HepG2 (cell line): ENCODE data around the gene CNTRL. TPM values are rescaled to one million over a fixed set of nuclear protein-coding genes. Genes with fewer than 3 reads are reported as not detected.

Experiments
- CC2D1A ChIP-seq: sonication (generic); formaldehyde crosslinking; IDR thresholded peaks from 2 replicates; pipeline ENCODE4 v1.8.1; 2023; ENCODE audit warnings: mild to moderate bottlenecking, missing genetic modification reagents
- CREB1 ChIP-seq, 2 experiments: fragments of 450-650 bp in 1 of 2; IDR thresholded peaks; 2 replicates each; pipeline ENCODE4 v1.6.1; 2016 to 2017; ENCODE audit warnings: control low read depth in 1 of 2, mild to moderate bottlenecking in 1 of 2, missing compliant biosample characterization in 1 of 2, missing genetic modification characterization in 1 of 2
- ELF4 ChIP-seq: sonication (generic); formaldehyde crosslinking; IDR thresholded peaks from 2 replicates; pipeline ENCODE4 v1.5.0; 2020; ENCODE audit warnings: missing genetic modification reagents, mild to moderate bottlenecking, moderate library complexity, borderline replicate concordance
- MBNL3 ChIP-seq: fragments of 250-450 bp; sonication (Bioruptor Pico); conservative IDR thresholded peaks from 2 replicates; pipeline ENCODE4 v1.8.0; 2022; ENCODE audit warnings: mild to moderate bottlenecking, inconsistent platforms
- NR2F1 ChIP-seq, 2 experiments: fragments of 450-650 bp in 1 of 2; formaldehyde crosslinking in 1 of 2; IDR thresholded peaks; 2 replicates each; pipeline versions ENCODE4 v1.5.0 to v1.6.1; 2016 to 2020; ENCODE audit warnings: mild to moderate bottlenecking in 1 of 2, missing compliant biosample characterization in 1 of 2, missing genetic modification reagents in 1 of 2, moderate library complexity in 1 of 2
- RXRB ChIP-seq: IDR thresholded peaks from 2 replicates; pipeline ENCODE4 v1.6.1; 2016; ENCODE audit warnings: borderline replicate concordance, missing genetic modification reagents, missing compliant biosample characterization
- SIN3A ChIP-seq: IDR thresholded peaks from 2 replicates; pipeline ENCODE4 v1.6.1; 2011; ENCODE audit warnings: low read depth, mild to moderate bottlenecking, control low read depth, low read length, borderline replicate concordance
- TARDBP ChIP-seq: sonication (generic); formaldehyde crosslinking; IDR thresholded peaks from 2 replicates; pipeline ENCODE4 v1.8.0; 2022; ENCODE audit warnings: mild to moderate bottlenecking, missing genetic modification reagents
- ZNF121 ChIP-seq: sonication (generic); formaldehyde crosslinking; IDR thresholded peaks from 2 replicates; pipeline ENCODE4 v1.5.0; 2020; ENCODE audit warnings: mild to moderate bottlenecking, missing genetic modification reagents
- ZNF629 ChIP-seq: sonication (generic); formaldehyde crosslinking; conservative IDR thresholded peaks from 2 replicates; pipeline ENCODE4 v1.5.0; 2020; ENCODE audit warnings: missing genetic modification reagents
- polyA plus RNA-seq, 8 experiments: library from polyadenylated mRNA; depleted of rRNA in 3 of 8; stranded (reverse) in 7 of 8; unstranded in 1 of 8; fragments of >200 nt; fragmentation: Illumina TruSeq in 4 of 8; extraction: Trizol in 4 of 8; gene quantifications; 2 replicates each; pipeline versions ENCODE4 v1.2.1 to v1.2.3, GENCODE V29; 2011 to 2016; ENCODE audit warnings: low read depth in 4 of 8, missing spikeins in 1 of 8, mixed read lengths in 1 of 8; ENCODE audit not compliant: insufficient read depth in 1 of 8
- total RNA-seq, 5 experiments: library from RNA; depleted of rRNA; stranded (reverse); fragments of >200 nt; fragmentation: Illumina TruSeq; extraction: Trizol; gene quantifications; 2 replicates each; pipeline ENCODE4 v1.2.3, GENCODE V29; 2016; ENCODE audit warnings: low read depth in 1 of 5
- TF ChIP-seq, protein P1 (sequence below): sonication (generic); formaldehyde crosslinking; IDR thresholded peaks from 2 replicates; pipeline ENCODE4 v1.4.0; 2020; ENCODE audit warnings: low read depth, missing genetic modification reagents
- TF ChIP-seq, protein P2 (sequence below): sonication (generic); formaldehyde crosslinking; IDR thresholded peaks from 2 replicates; pipeline ENCODE4 v1.4.0; 2020; ENCODE audit warnings: missing genetic modification reagents, borderline replicate concordance
- TF ChIP-seq, protein P3 (sequence below): sonication (generic); formaldehyde crosslinking; IDR thresholded peaks from 2 replicates; pipeline ENCODE4 v1.4.0; 2020; ENCODE audit warnings: missing genetic modification reagents, mild to moderate bottlenecking, borderline replicate concordance
- TF ChIP-seq, protein P4 (sequence below): sonication (generic); formaldehyde crosslinking; IDR thresholded peaks from 2 replicates; pipeline ENCODE4 v1.4.0; 2020; ENCODE audit warnings: mild to moderate bottlenecking, missing genetic modification reagents
- TF ChIP-seq, protein P5 (sequence below): sonication (generic); formaldehyde crosslinking; IDR thresholded peaks from 2 replicates; pipeline ENCODE4 v1.4.0; 2020; ENCODE audit warnings: mild to moderate bottlenecking, missing genetic modification reagents

CNTRL gene
- total and polyA plus RNA-seq, 2 of the 13 experiments (the other 11 are each of a cell fraction or from before 2014, with no cell fraction given): 7.5 to 11.8 TPM

DNA sequence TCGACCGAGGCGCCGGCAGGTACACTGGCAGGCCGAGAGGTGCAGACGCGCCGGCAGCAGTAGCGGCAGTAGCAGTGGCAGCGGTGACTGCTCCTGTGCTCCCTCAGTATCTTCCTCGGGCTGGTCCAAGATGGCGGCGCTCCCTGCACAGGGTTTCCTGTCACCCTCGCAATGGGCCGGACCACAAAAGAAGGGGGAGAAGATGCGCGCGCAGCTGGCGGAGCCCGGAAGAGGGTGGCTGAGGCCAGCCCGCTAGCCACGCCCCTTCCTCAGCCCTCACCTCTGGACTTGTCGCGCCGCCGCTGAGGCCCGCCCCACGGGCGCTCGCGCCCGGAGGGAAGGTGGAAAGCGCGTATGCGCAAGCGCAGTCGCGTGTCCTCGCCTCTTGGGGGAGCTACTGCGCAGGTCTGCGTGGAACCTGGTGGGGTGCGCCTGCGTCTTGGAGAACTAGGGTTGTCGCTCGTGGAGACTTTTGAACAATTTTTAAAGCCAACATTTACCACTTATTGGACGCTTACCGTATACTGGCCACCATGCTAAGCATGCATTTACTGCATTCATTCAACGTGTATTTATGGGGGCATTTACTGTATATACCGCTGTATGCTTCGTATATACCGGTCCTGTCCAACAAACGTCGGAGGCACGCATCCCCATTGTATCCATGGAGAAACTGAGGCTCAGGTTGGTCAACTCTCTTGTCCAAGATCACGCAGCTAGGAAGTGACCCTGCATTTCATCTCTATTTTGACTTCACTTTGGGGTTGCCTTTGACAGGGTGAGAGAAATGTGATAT, 127.2 kb downstream of the CNTRL start, which contains the start of gene RAB14 (continued):
- TF ChIP-seq, protein P1, sequence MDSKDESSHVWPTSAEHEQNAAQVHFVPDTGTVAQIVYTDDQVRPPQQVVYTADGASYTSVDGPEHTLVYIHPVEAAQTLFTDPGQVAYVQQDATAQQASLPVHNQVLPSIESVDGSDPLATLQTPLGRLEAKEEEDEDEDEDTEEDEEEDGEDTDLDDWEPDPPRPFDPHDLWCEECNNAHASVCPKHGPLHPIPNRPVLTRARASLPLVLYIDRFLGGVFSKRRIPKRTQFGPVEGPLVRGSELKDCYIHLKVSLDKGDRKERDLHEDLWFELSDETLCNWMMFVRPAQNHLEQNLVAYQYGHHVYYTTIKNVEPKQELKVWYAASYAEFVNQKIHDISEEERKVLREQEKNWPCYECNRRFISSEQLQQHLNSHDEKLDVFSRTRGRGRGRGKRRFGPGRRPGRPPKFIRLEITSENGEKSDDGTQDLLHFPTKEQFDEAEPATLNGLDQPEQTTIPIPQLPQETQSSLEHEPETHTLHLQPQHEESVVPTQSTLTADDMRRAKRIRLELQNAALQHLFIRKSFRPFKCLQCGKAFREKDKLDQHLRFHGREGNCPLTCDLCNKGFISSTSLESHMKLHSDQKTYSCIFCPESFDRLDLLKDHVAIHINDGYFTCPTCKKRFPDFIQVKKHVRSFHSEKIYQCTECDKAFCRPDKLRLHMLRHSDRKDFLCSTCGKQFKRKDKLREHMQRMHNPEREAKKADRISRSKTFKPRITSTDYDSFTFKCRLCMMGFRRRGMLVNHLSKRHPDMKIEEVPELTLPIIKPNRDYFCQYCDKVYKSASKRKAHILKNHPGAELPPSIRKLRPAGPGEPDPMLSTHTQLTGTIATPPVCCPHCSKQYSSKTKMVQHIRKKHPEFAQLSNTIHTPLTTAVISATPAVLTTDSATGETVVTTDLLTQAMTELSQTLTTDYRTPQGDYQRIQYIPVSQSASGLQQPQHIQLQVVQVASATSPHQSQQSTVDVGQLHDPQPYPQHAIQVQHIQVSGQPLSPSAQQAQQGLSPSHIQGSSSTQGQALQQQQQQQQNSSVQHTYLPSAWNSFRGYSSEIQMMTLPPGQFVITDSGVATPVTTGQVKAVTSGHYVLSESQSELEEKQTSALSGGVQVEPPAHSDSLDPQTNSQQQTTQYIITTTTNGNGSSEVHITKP (CRISPR knock-in tag): peak; percentile 97
- TF ChIP-seq CC2D1A (no peak), NR2F1 (CRISPR knock-in tag; IDR thresholded peaks at IDR 0.05) (no peak; a peak in 1 of 4 replicates), RXRB (peak; percentile 67; the same call in 1 of the 2 replicates), CREB1 (IDR thresholded peaks at IDR 0.05) (no peak), CREB1 (CRISPR knock-in tag; IDR thresholded peaks at IDR 0.05) (peak; percentile 35; the same call in 1 of the 2 replicates), ZNF629 (CRISPR knock-in tag) (peak; percentile 90), SIN3A (peak; percentile 73; the same call in 1 of the 2 replicates), ELF4 (CRISPR knock-in tag) (no peak; the same call in 1 of the 2 replicates), ZNF121 (CRISPR knock-in tag) (0 out of 2 replicates have a peak, but pooled peaks have one; percentile 8), TARDBP (CRISPR knock-in tag) (peak; percentile 10; the same call in 1 of the 2 replicates), MBNL3 (no peak)
- TF ChIP-seq, protein P2, sequence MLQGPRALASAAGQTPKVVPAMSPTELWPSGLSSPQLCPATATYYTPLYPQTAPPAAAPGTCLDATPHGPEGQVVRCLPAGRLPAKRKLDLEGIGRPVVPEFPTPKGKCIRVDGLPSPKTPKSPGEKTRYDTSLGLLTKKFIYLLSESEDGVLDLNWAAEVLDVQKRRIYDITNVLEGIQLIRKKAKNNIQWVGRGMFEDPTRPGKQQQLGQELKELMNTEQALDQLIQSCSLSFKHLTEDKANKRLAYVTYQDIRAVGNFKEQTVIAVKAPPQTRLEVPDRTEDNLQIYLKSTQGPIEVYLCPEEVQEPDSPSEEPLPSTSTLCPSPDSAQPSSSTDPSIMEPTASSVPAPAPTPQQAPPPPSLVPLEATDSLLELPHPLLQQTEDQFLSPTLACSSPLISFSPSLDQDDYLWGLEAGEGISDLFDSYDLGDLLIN (CRISPR knock-in tag): no peak
- TF ChIP-seq, protein P3, sequence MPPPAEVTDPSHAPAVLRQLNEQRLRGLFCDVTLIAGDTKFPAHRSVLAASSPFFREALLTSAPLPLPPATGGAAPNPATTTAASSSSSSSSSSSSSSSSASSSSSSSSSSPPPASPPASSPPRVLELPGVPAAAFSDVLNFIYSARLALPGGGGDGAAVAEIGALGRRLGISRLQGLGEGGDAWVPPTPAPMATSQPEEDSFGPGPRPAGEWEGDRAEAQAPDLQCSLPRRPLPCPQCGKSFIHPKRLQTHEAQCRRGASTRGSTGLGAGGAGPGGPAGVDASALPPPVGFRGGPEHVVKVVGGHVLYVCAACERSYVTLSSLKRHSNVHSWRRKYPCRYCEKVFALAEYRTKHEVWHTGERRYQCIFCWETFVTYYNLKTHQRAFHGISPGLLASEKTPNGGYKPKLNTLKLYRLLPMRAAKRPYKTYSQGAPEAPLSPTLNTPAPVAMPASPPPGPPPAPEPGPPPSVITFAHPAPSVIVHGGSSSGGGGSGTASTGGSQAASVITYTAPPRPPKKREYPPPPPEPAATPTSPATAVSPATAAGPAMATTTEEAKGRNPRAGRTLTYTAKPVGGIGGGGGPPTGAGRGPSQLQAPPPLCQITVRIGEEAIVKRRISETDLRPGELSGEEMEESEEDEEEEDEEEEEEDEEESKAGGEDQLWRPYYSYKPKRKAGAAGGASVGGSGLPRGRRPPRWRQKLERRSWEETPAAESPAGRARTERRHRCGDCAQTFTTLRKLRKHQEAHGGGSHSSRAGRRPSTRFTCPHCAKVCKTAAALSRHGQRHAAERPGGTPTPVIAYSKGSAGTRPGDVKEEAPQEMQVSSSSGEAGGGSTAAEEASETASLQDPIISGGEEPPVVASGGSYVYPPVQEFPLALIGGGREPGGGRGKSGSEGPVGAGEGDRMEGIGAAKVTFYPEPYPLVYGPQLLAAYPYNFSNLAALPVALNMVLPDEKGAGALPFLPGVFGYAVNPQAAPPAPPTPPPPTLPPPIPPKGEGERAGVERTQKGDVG (CRISPR knock-in tag): no peak
- TF ChIP-seq, protein P4, sequence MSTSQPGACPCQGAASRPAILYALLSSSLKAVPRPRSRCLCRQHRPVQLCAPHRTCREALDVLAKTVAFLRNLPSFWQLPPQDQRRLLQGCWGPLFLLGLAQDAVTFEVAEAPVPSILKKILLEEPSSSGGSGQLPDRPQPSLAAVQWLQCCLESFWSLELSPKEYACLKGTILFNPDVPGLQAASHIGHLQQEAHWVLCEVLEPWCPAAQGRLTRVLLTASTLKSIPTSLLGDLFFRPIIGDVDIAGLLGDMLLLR (CRISPR knock-in tag): no peak
- TF ChIP-seq, protein P5, sequence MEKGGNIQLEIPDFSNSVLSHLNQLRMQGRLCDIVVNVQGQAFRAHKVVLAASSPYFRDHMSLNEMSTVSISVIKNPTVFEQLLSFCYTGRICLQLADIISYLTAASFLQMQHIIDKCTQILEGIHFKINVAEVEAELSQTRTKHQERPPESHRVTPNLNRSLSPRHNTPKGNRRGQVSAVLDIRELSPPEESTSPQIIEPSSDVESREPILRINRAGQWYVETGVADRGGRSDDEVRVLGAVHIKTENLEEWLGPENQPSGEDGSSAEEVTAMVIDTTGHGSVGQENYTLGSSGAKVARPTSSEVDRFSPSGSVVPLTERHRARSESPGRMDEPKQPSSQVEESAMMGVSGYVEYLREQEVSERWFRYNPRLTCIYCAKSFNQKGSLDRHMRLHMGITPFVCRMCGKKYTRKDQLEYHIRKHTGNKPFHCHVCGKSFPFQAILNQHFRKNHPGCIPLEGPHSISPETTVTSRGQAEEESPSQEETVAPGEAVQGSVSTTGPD (CRISPR knock-in tag): no peak
